GM18861 (cell line): ENCODE results near the gene LAIR1.
"Not testable (repeated sequence)": the region's sequence is repeated elsewhere in the genome, so short reads cannot be mapped to it uniquely, and the experiment has no call there.

ENCODE experiments used
- ATAC-seq: cut with Tn5 transposase; IDR thresholded peaks from one replicate; pipeline ENCODE4 v1.9.1; 2021; ENCODE audit not compliant: unreplicated experiment

LAIR1 gene

GRCh38 chr19:54379187-54379678, 14.5 kb upstream of the LAIR1 start:
- no peak for ATAC-seq

- no peak for ATAC-seq
These were observed 12.0 kb upstream of the LAIR1 start for GRCh38 chr19:54376610-54377285.

GRCh38 chr19:54375181-54375938, 10.6 kb upstream of the LAIR1 start:
- ATAC-seq = not testable (repeated sequence)

- ATAC-seq = no peak
These were observed 9.3 kb upstream of the LAIR1 start for GRCh38 chr19:54373781-54374631.

GRCh38 chr19:54371453-54371852, 6.7 kb upstream of the LAIR1 start:
- not testable (repeated sequence) for ATAC-seq

GRCh38 chr19:54370434-54370796, 5.7 kb upstream of the LAIR1 start:
- not testable (repeated sequence) for ATAC-seq

- ATAC-seq = not testable (repeated sequence)
These were observed 5.1 kb upstream of the LAIR1 start for GRCh38 chr19:54369688-54370433.

GRCh38 chr19:54369082-54369687, 4.5 kb upstream of the LAIR1 start:
- no peak for ATAC-seq

- ATAC-seq = no peak
These were observed 2.1 kb upstream of the LAIR1 start for GRCh38 chr19:54366811-54367210.

- not testable (repeated sequence) for ATAC-seq
These were observed 1.1 kb upstream of the LAIR1 start for GRCh38 chr19:54365798-54366197.

- ATAC-seq = not testable (repeated sequence)
These were observed 2.9 kb downstream of the LAIR1 start for GRCh38 chr19:54361680-54362422.

- ATAC-seq = peak; percentile 52
These were observed 5.4 kb downstream of the LAIR1 start for GRCh38 chr19:54359149-54359820.

GRCh38 chr19:54357381-54357780, 7.3 kb downstream of the LAIR1 start:
- no peak for ATAC-seq

GRCh38 chr19:54356444-54357056, 8.2 kb downstream of the LAIR1 start:
- ATAC-seq = no peak

GRCh38 chr19:54355675-54356074, 9.1 kb downstream of the LAIR1 start:
- no peak for ATAC-seq

- no peak for ATAC-seq
These were observed 10.0 kb downstream of the LAIR1 start for GRCh38 chr19:54354761-54355160.

- ATAC-seq = no peak
These were observed 12.2 kb downstream of the LAIR1 start for GRCh38 chr19:54352546-54352945.

GRCh38 chr19:54352041-54352440, 12.7 kb downstream of the LAIR1 start:
- no peak for ATAC-seq

GRCh38 chr19:54351474-54351873, 13.3 kb downstream of the LAIR1 start:
- no peak for ATAC-seq
